Measurements from ENCODE around the gene GMPS.

GRCh38 chr3:155876037-155876436 lies 5.6 kb downstream of the GMPS start:
- no peak for TF ChIP-seq POLR2A (IDR thresholded peaks at IDR 0.05; ENCODE audit: low read length)
- TF ChIP-seq GATA1 (IDR thresholded peaks at IDR 0.05; ENCODE audit: low read depth, low read length) = no peak
